ENCODE data around the gene GBE1. TPM values are rescaled to one million over a fixed set of nuclear protein-coding genes. Genes with fewer than 3 reads are reported as not detected.
A peak's percentile ranks its signal among the peaks of the same experiment; 100 is the strongest.

The GBE1 gene
- total RNA-seq, 3 donors from 2014 or later, result 34.4 to 148 (median 49.8) TPM

GRCh38 chr3:81592101-81592500 is 169.3 kb downstream of the GBE1 start:
- Histone ChIP-seq H3K36me3 (no peaks in the 10 kb centered on the region), H3K4me1 (no peaks in the 10 kb centered on the region), H3K4me3 (no peak overlapping the region), H3K27me3 (no peaks in the 10 kb centered on the region), H3K27ac (no peak overlapping the region), H3K9me3 (no peaks in the 10 kb centered on the region)
- intact Hi-C loops (cut with DNase I; ENCODE audit: low total_unique reads), result no loop called here
- TF ChIP-seq POLR2AphosphoS5 (IDR thresholded peaks at IDR 0.05) (no peak), POLR2A (IDR thresholded peaks at IDR 0.05) (no peak)
- TF ChIP-seq, protein P1, sequence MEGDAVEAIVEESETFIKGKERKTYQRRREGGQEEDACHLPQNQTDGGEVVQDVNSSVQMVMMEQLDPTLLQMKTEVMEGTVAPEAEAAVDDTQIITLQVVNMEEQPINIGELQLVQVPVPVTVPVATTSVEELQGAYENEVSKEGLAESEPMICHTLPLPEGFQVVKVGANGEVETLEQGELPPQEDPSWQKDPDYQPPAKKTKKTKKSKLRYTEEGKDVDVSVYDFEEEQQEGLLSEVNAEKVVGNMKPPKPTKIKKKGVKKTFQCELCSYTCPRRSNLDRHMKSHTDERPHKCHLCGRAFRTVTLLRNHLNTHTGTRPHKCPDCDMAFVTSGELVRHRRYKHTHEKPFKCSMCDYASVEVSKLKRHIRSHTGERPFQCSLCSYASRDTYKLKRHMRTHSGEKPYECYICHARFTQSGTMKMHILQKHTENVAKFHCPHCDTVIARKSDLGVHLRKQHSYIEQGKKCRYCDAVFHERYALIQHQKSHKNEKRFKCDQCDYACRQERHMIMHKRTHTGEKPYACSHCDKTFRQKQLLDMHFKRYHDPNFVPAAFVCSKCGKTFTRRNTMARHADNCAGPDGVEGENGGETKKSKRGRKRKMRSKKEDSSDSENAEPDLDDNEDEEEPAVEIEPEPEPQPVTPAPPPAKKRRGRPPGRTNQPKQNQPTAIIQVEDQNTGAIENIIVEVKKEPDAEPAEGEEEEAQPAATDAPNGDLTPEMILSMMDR (IDR thresholded peaks at IDR 0.05), result no peak
- no peak for DNase-seq (ENCODE audit: low spot score in 2 of 2)

GRCh38 chr3:81585937-81586336 is 175.5 kb downstream of the GBE1 start:
- intact Hi-C loops (cut with DNase I; ENCODE audit: low total_unique reads), result no loop called here
- H3K27ac ChIP-seq, result no peak overlapping the region

DNA sequence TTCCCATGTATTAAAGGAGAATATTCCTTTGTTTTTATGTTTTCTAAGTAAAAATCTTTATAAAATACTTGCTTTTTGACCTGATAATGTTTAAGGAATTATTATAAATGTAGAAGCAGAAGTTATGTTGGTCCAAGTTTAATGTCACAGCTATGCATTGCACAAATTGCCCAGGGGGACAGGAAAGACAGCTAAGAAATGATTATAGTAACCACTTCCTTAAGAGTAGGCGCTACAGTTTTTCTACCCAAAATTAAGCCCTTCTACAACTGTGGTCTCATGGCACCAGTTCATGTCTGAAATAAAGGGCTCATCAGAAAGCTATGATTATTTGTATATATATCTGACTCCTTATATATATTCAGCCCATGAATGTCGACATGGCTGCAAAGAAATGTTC is 176.4 kb downstream of the GBE1 start:
- no peak overlapping the region for H3K27ac ChIP-seq
- intact Hi-C loops (cut with DNase I; ENCODE audit: low total_unique reads), result no loop called here
- no peaks in the 10 kb centered on the region for H3K4me1 ChIP-seq
- DNase-seq (ENCODE audit: low spot score in 2 of 2), result no peak
- H3K27me3 ChIP-seq, result no peaks in the 10 kb centered on the region
- no peak overlapping the region for H3K4me3 ChIP-seq
- no peaks in the 10 kb centered on the region for H3K36me3 ChIP-seq
- TF ChIP-seq POLR2AphosphoS5 (IDR thresholded peaks at IDR 0.05), result no peak
- TF ChIP-seq, protein P1 (IDR thresholded peaks at IDR 0.05), result no peak
- no peak for TF ChIP-seq POLR2A (IDR thresholded peaks at IDR 0.05)
- no peaks in the 10 kb centered on the region for H3K9me3 ChIP-seq

More at GRCh38 chr3:81585937-81586336, 175.5 kb downstream of the GBE1 start:
- Histone ChIP-seq H3K4me1 (no peaks in the 10 kb centered on the region), H3K9me3 (no peaks in the 10 kb centered on the region), H3K4me3 (no peak overlapping the region), H3K27me3 (no peaks in the 10 kb centered on the region), H3K36me3 (no peaks in the 10 kb centered on the region)
- TF ChIP-seq POLR2AphosphoS5 (IDR thresholded peaks at IDR 0.05), result no peak
- TF ChIP-seq POLR2A (IDR thresholded peaks at IDR 0.05), result no peak
- TF ChIP-seq, protein P1 (IDR thresholded peaks at IDR 0.05), result no peak
- no peak for DNase-seq (ENCODE audit: low spot score in 2 of 2)

GRCh38 chr3:81581966-81582599 is 179.4 kb downstream of the GBE1 start:
- intact Hi-C loops (cut with DNase I; ENCODE audit: low total_unique reads), result no loop called here
- Histone ChIP-seq H3K27me3 (no peaks in the 10 kb centered on the region), H3K9me3 (no peaks in the 10 kb centered on the region), H3K27ac (no peak overlapping the region), H3K4me3 (no peak overlapping the region), H3K4me1 (no peaks in the 10 kb centered on the region), H3K36me3 (no peaks in the 10 kb centered on the region)
- no peak for TF ChIP-seq POLR2AphosphoS5 (IDR thresholded peaks at IDR 0.05)
- TF ChIP-seq, protein P1 (IDR thresholded peaks at IDR 0.05), result peak in 2 of 3 donors; percentile 8 to 22
- DNase-seq (ENCODE audit: low spot score in 2 of 2), result no peak

DNA sequence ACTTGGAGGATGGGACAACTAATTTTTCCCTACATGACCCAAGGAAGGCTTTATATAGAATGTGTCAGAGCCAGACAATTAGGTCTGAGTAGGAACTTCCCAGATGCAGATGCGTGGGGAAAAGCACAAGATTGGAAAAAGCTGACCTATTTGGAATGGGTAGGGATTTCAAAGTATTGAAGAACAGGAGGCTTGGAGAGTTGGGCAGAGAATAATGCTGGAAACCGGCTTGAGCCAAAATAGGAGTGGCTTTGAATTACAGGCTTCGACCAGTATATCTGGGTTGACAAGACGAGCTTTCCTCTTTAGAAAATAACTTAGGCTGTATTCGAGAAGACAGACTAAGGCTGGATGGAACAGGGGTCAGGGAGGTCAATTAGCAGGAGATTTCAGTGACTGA is 181.1 kb downstream of the GBE1 start:
- intact Hi-C loops (cut with DNase I; ENCODE audit: low total_unique reads), result no loop called here
- H3K4me1 ChIP-seq, result no peaks in the 10 kb centered on the region
- DNase-seq (ENCODE audit: low spot score in 2 of 2), result no peak
- no peaks in the 10 kb centered on the region for H3K27me3 ChIP-seq
- H3K4me3 ChIP-seq, result no peak overlapping the region
- no peaks in the 10 kb centered on the region for H3K36me3 ChIP-seq
- TF ChIP-seq POLR2A (IDR thresholded peaks at IDR 0.05) (no peak), POLR2AphosphoS5 (IDR thresholded peaks at IDR 0.05) (no peak)
- TF ChIP-seq, protein P1 (IDR thresholded peaks at IDR 0.05), result no peak
- H3K27ac ChIP-seq, result no peak overlapping the region
- no peaks in the 10 kb centered on the region for H3K9me3 ChIP-seq

Measured in breast epithelium (tissue), 4 donors.